Nephron (organoid): Measurements from ENCODE around the gene CCDC154.
"Not testable (repeated sequence)": the region's sequence is repeated elsewhere in the genome, so short reads cannot be mapped to it uniquely, and the experiment has no call there.

Source experiments
- H3K27ac Mint-ChIP-seq, 3 experiments: 2 replicates each; pipeline ENCODE4 v1.8.0; 2020; ENCODE audit warnings: mixed read lengths in 3 of 3, mild to moderate bottlenecking in 2 of 3, moderate library complexity in 1 of 3
- H3K27me3 Mint-ChIP-seq: 2 replicates; pipeline ENCODE4 v1.8.0; 2021; ENCODE audit warnings: low read depth, mild to moderate bottlenecking, moderate library complexity, mixed read lengths
- H3K36me3 Mint-ChIP-seq: 2 replicates; pipeline ENCODE4 v1.8.0; 2020; ENCODE audit warnings: low read depth, mixed read lengths
- H3K4me1 Mint-ChIP-seq: 2 replicates; pipeline ENCODE4 v1.8.0; 2020; ENCODE audit warnings: mixed read lengths
- H3K4me3 Mint-ChIP-seq, 3 experiments: 2 replicates each; pipeline ENCODE4 v1.8.0; 2020; ENCODE audit warnings: mild to moderate bottlenecking in 3 of 3, mixed read lengths in 3 of 3, moderate library complexity in 2 of 3
- H3K9me3 Mint-ChIP-seq: 2 replicates; pipeline ENCODE4 v1.8.0; 2020; ENCODE audit warnings: mixed read lengths
- TF ChIP-seq, protein P1 (sequence below), 3 experiments: fragments of 200-600 bp; sonication (generic); IDR thresholded peaks; one replicate each; pipeline ENCODE4 v1.5.0; 2021; ENCODE audit warnings: antibody characterized with exemption in 3 of 3; ENCODE audit not compliant: unreplicated experiment in 3 of 3

CCDC154 gene

DNA sequence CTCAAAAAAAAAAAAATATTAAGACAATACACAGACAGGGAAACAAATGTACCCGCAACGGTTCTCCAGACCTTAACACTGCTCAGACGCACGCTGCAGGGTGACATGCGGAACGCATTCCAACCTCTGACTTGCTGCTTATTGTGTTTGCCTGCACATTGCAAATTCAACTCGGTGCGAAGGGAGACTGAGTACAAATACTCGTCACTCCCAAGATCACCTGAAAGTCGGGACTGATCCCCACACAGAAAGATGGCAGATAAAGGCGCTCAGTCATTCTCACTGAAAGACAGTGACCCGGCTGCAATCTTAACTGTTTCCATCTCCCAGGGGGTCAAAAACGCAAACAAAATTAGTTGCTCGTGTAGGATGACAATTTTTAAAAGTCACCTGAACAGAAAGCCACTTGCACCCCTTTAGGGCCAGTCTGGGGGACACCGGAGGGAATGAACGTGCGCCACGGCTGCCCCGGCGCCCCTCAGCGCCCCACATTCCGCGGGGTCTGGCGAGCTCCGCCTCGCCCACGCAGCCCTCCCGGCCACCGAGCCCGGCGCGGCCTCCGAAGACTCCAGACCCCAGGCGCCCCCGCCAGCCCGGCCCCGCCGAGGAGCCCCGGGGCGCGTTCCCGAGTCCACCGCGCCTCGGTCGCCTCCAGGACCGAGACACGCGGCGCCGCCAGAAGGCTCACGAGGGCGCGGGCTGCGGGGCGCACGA lies 29.9 kb upstream of the CCDC154 start:
- Mint-ChIP-seq H3K4me3 (peak overlapping the region; percentile 76 to 85 (median 83)), H3K27me3 (no peaks in the 10 kb centered on the region)
- TF ChIP-seq, protein P1, sequence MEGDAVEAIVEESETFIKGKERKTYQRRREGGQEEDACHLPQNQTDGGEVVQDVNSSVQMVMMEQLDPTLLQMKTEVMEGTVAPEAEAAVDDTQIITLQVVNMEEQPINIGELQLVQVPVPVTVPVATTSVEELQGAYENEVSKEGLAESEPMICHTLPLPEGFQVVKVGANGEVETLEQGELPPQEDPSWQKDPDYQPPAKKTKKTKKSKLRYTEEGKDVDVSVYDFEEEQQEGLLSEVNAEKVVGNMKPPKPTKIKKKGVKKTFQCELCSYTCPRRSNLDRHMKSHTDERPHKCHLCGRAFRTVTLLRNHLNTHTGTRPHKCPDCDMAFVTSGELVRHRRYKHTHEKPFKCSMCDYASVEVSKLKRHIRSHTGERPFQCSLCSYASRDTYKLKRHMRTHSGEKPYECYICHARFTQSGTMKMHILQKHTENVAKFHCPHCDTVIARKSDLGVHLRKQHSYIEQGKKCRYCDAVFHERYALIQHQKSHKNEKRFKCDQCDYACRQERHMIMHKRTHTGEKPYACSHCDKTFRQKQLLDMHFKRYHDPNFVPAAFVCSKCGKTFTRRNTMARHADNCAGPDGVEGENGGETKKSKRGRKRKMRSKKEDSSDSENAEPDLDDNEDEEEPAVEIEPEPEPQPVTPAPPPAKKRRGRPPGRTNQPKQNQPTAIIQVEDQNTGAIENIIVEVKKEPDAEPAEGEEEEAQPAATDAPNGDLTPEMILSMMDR (IDR thresholded peaks at IDR 0.05; ENCODE audit: unreplicated experiment in 3 of 3) = no peak

GRCh38 chr16:1472974-1473373 lies 28.6 kb upstream of the CCDC154 start:
- Mint-ChIP-seq H3K36me3 (no peaks in the 10 kb centered on the region), H3K4me3 (peak overlapping the region; percentile 73 to 87 (median 86)), H3K27ac (peak overlapping the region; percentile 44 to 77 (median 67)), H3K4me1 (peaks cover 9% of the 10 kb centered on the region), H3K27me3 (no peaks in the 10 kb centered on the region), H3K9me3 (no peaks in the 10 kb centered on the region)
- TF ChIP-seq, protein P1 (IDR thresholded peaks at IDR 0.05; ENCODE audit: unreplicated experiment in 3 of 3) = no peak

More for the DNA sequence above, 29.9 kb upstream of the CCDC154 start:
- Mint-ChIP-seq H3K4me1 (peaks cover 9% of the 10 kb centered on the region), H3K27ac (peak overlapping the region in 1 of 3 experiments; percentile 25), H3K9me3 (no peaks in the 10 kb centered on the region), H3K36me3 (no peaks in the 10 kb centered on the region)

- Mint-ChIP-seq H3K9me3 (no peaks in the 10 kb centered on the region), H3K27ac (no peak overlapping the region), H3K4me3 (peak overlapping the region in 2 of 3 experiments; percentile 21 to 48), H3K27me3 (peaks cover 3% of the 10 kb centered on the region), H3K36me3 (no peaks in the 10 kb centered on the region), H3K4me1 (peaks cover 9% of the 10 kb centered on the region)
- TF ChIP-seq, protein P1 (IDR thresholded peaks at IDR 0.05; ENCODE audit: unreplicated experiment in 3 of 3) = no peak
These were observed 27.3 kb upstream of the CCDC154 start for GRCh38 chr16:1471569-1472194.

- Mint-ChIP-seq H3K4me3 (peak overlapping the region; percentile 31 to 38 (median 34)), H3K4me1 (peaks cover 9% of the 10 kb centered on the region), H3K27me3 (peaks cover 3% of the 10 kb centered on the region), H3K36me3 (no peaks in the 10 kb centered on the region), H3K27ac (peak overlapping the region in 2 of 3 experiments; percentile 43 to 44), H3K9me3 (no peaks in the 10 kb centered on the region)
- TF ChIP-seq, protein P1 (IDR thresholded peaks at IDR 0.05; ENCODE audit: unreplicated experiment in 3 of 3) = no peak
These were observed 26.3 kb upstream of the CCDC154 start for GRCh38 chr16:1470481-1471251.

- Mint-ChIP-seq H3K9me3 (no peaks in the 10 kb centered on the region), H3K27ac (peak overlapping the region in 2 of 3 experiments; percentile 7 to 25), H3K4me3 (peak overlapping the region in 1 of 3 experiments; percentile 48), H3K36me3 (no peaks in the 10 kb centered on the region), H3K4me1 (peaks cover 9% of the 10 kb centered on the region), H3K27me3 (peaks cover 3% of the 10 kb centered on the region)
- TF ChIP-seq, protein P1 (IDR thresholded peaks at IDR 0.05; ENCODE audit: unreplicated experiment in 3 of 3) = no peak
These were observed 25.4 kb upstream of the CCDC154 start for GRCh38 chr16:1469693-1470201.

- H3K9me3 Mint-ChIP-seq, H3K4me3 Mint-ChIP-seq, H3K27ac Mint-ChIP-seq, H3K4me1 Mint-ChIP-seq, H3K36me3 Mint-ChIP-seq, H3K27me3 Mint-ChIP-seq: not testable (repeated sequence)
These were observed 24.8 kb upstream of the CCDC154 start for GRCh38 chr16:1469141-1469540.
